Measurements from ENCODE around the gene PYROXD2. TPM values are rescaled to one million over a fixed set of nuclear protein-coding genes. Genes with fewer than 3 reads are reported as not detected.

The PYROXD2 gene
- total RNA-seq = 10 to 100 TPM; 10.8 to 42.9 (median 24.7) TPM
- 10 to 100 TPM in 2 of 3 donors, 1 to 10 TPM in 1; 4.6 to 70.6 (median 43.3) TPM for polyA plus RNA-seq
- long read RNA-seq, donor 1, partial matches to known transcripts = 0 of 1 reads
- long read RNA-seq, donor 1, other reads (novel, unspliced or antisense) = 0 of 1 reads
- long read RNA-seq, donor 2, partial matches to known transcripts = 0 of 1 reads
- long read RNA-seq, donor 2, other reads (novel, unspliced or antisense) = 0 of 1 reads
- long read RNA-seq, donor 3 = 0 reads
- long read RNA-seq, donor 4, transcript PYROXD2-201 (16 exons, 2,028 nt) = major isoform, 10 of 20 reads
- long read RNA-seq, donor 4, partial matches to known transcripts = 3 of 20 reads
- long read RNA-seq, donor 4, other reads (novel, unspliced or antisense) = 7 of 20 reads
- long read RNA-seq, donor 5, transcript PYROXD2-201 (16 exons, 2,028 nt) = major isoform, 16 of 48 reads
- long read RNA-seq, donor 5, partial matches to known transcripts = 0 of 48 reads
- long read RNA-seq, donor 5, other reads (novel, unspliced or antisense) = 29 of 48 reads
- long read RNA-seq, donor 6, partial matches to known transcripts = 2 of 8 reads
- long read RNA-seq, donor 6, other reads (novel, unspliced or antisense) = 2 of 8 reads
- long read RNA-seq, donor 7 = 0 reads
- long read RNA-seq, donor 8, partial matches to known transcripts = 0 of 2 reads
- long read RNA-seq, donor 8, other reads (novel, unspliced or antisense) = 0 of 2 reads
- long read RNA-seq, donor 9 = 0 reads
- long read RNA-seq, donor 10 = 0 reads

GRCh38 chr10:98414932-98415730, at the start of gene PYROXD2:
PYROXD2 (minus strand) TSS chr10:98415182; CDS start chr10:98415135, 47 bp downstream.
- peaks cover 0 to 28% of the 10 kb centered on the region in 2 donors for H3K36me3 ChIP-seq (replicated peaks in 1 of 2)

DNA sequence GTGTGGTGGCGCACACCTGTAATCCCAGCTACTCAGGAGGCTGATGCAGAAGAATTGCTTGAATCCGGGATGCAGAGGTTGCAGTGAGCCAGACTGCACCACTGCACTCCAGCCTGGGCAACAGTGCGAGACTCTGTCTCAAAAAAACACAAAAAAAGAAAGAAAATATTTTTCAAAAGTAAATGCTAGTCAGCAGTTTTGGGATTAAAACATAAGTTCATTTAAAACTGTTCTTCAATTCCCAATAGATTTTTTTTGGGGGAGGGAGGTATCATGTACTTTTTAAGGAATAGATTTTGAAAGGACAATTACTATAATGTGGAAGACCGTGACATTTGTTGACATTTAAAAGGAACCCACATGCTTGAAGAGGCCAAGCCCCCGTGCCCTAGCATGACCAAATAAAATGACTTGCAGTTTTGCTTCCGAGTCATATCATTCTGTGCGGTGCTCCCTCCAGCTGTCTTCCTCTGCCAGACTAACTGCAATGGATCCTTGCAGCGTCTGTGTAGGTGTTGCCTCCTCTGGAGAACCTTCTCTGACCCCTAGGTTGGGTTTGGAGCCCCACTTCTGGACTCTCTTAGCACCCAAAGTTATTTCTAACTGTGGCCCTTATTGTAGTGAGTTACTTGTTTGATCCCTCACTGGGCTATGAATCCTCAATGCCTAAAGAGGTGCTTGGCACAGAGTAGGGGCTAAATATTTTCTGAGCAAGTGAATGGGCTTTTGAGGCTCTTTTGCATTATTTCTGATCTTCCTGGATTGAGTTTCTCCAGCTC, 49.2 kb upstream of the PYROXD2 start:
- H3K4me3 ChIP-seq = no peak overlapping the region
- DNase-seq = no peak
- intact Hi-C loops (cut with DNase I) = loop anchor here (10.0 kb wide), 2 partner anchors 711 to 781 kb away; no protein-coding TSS in a partner anchor
- TF ChIP-seq, protein P1, sequence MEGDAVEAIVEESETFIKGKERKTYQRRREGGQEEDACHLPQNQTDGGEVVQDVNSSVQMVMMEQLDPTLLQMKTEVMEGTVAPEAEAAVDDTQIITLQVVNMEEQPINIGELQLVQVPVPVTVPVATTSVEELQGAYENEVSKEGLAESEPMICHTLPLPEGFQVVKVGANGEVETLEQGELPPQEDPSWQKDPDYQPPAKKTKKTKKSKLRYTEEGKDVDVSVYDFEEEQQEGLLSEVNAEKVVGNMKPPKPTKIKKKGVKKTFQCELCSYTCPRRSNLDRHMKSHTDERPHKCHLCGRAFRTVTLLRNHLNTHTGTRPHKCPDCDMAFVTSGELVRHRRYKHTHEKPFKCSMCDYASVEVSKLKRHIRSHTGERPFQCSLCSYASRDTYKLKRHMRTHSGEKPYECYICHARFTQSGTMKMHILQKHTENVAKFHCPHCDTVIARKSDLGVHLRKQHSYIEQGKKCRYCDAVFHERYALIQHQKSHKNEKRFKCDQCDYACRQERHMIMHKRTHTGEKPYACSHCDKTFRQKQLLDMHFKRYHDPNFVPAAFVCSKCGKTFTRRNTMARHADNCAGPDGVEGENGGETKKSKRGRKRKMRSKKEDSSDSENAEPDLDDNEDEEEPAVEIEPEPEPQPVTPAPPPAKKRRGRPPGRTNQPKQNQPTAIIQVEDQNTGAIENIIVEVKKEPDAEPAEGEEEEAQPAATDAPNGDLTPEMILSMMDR (IDR thresholded peaks at IDR 0.05) = no peak
- no peak for TF ChIP-seq POLR2A (IDR thresholded peaks at IDR 0.05)
- H3K36me3 ChIP-seq (replicated peaks in 1 of 2) = no peaks in the 10 kb centered on the region
- no peaks in the 10 kb centered on the region for H3K27me3 ChIP-seq
- H3K9me3 ChIP-seq (replicated peaks in 1 of 3) = no peaks in the 10 kb centered on the region
- H3K27ac ChIP-seq = no peak overlapping the region
- WGBS, 4 donors = 63 to 67% (median 66%) methylated on average over 8 of the region's 8 CpGs
- H3K4me1 ChIP-seq (replicated peaks in 1 of 2) = peaks cover 14 to 16% of the 10 kb centered on the region in 2 donors

More at GRCh38 chr10:98414932-98415730, at the start of gene PYROXD2:
- Histone ChIP-seq H3K9me3 (replicated peaks in 1 of 3) (no peaks in the 10 kb centered on the region), H3K27me3 (no peaks in the 10 kb centered on the region), H3K4me1 (replicated peaks in 1 of 2) (peaks cover 16 to 22% of the 10 kb centered on the region in 2 donors), H3K27ac (peak within 1 kb of the TSS in 3 of 5 donors; percentile 64 to 82 (median 65)), H3K4me3 (peak within 1 kb of the TSS; percentile 3 to 59 (median 44))
- TF ChIP-seq POLR2A (IDR thresholded peaks at IDR 0.05) = peak; percentile 72 to 92
- TF ChIP-seq, protein P1 (IDR thresholded peaks at IDR 0.05) = no peak
- intact Hi-C loops (cut with DNase I) = no loop called here
- peak; percentile 88 to 95 (median 94) for DNase-seq
- 19 to 34% (median 33%) methylated on average over 19 to 25 of the region's 25 CpGs for WGBS, 4 donors

DNA sequence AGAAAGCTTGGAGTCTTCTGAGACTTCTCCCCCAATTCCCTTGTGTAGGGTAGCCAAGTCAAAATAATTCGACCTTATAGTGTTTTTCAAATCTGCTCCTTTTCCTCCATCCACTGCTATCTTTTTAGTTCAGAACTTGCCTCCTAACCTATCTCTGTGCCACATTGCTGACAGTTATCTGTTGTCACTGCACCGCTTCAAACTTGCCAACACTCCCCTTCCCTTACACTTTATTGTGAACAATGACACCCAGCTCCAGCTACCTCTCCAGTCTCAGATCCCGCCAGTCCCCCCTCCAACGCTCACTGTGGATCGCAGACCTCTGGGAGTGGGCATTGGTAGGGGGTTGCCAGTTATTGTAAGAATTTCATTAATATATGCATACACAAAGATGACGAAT, 48.0 kb upstream of the PYROXD2 start:
- Histone ChIP-seq H3K9me3 (replicated peaks in 1 of 3) (no peaks in the 10 kb centered on the region), H3K27me3 (no peaks in the 10 kb centered on the region), H3K36me3 (replicated peaks in 1 of 2) (no peaks in the 10 kb centered on the region), H3K4me3 (no peak overlapping the region), H3K4me1 (replicated peaks in 1 of 2) (peaks cover 13 to 16% of the 10 kb centered on the region in 2 donors), H3K27ac (no peak overlapping the region)
- no peak for DNase-seq
- intact Hi-C loops (cut with DNase I) = loop anchor here (10.0 kb wide), 2 partner anchors 712 to 782 kb away; no protein-coding TSS in a partner anchor
- TF ChIP-seq, protein P1 (IDR thresholded peaks at IDR 0.05) = no peak
- no peak for TF ChIP-seq POLR2A (IDR thresholded peaks at IDR 0.05)
- WGBS, 4 donors = 85 to 90% (median 87%) methylated on average over 6 of the region's 6 CpGs
